Trophoblast cell (in vitro differentiated cells and primary cell): Measurements from ENCODE around the gene CHURC1.
A peak's percentile ranks its signal among the peaks of the same experiment; 100 is the strongest.

Experiments
- DNase-seq, 2 donors: peaks; one replicate each; pipeline ENCODE4 v3.0.0-alpha.2; 2016
- H2AFZ ChIP-seq: 2 replicates; pipeline ENCODE4 v1.6.1; 2013; ENCODE audit warnings: low read length, moderate library complexity, mild to moderate bottlenecking; ENCODE audit not compliant: insufficient read depth, poor library complexity
- H2AK5ac ChIP-seq: 2 replicates; pipeline ENCODE4 v1.6.1; 2013; ENCODE audit warnings: mild to moderate bottlenecking, low read length
- H2BK120ac ChIP-seq: 2 replicates; pipeline ENCODE4 v1.6.1; 2013; ENCODE audit warnings: low read length, mild to moderate bottlenecking, moderate library complexity; ENCODE audit not compliant: insufficient read depth, poor library complexity
- H2BK12ac ChIP-seq: 2 replicates; pipeline ENCODE4 v1.6.1; 2013; ENCODE audit warnings: mild to moderate bottlenecking, low read length, moderate library complexity
- H2BK5ac ChIP-seq: 2 replicates; pipeline ENCODE4 v1.6.1; 2013; ENCODE audit warnings: low read length, low read depth, moderate library complexity, mild to moderate bottlenecking; ENCODE audit not compliant: poor library complexity
- H3K14ac ChIP-seq: 2 replicates; pipeline ENCODE4 v1.6.1; 2013; ENCODE audit warnings: mild to moderate bottlenecking, low read length
- H3K18ac ChIP-seq: 2 replicates; pipeline ENCODE4 v1.6.1; 2013; ENCODE audit warnings: mild to moderate bottlenecking, low read length
- H3K23ac ChIP-seq: 2 replicates; pipeline ENCODE4 v1.6.1; 2013; ENCODE audit warnings: low read length
- H3K27ac ChIP-seq: 2 replicates; pipeline ENCODE4 v1.5.1; 2013; ENCODE audit warnings: low read depth, mild to moderate bottlenecking, inconsistent platforms, low read length, moderate library complexity
- H3K27me3 ChIP-seq: 2 replicates; pipeline ENCODE4 v1.6.1; 2013; ENCODE audit warnings: inconsistent platforms, mild to moderate bottlenecking, low read length, moderate library complexity; ENCODE audit not compliant: insufficient read depth
- H3K36me3 ChIP-seq, 2 experiments: 1 replicate in 1 of 2; 2 replicates in 1 of 2; pipeline ENCODE4 v1.6.1; 2013; ENCODE audit warnings: low read length in 2 of 2, mild to moderate bottlenecking in 2 of 2, moderate library complexity in 1 of 2; ENCODE audit not compliant: insufficient read depth in 2 of 2, control insufficient read depth in 1 of 2
- H3K4ac ChIP-seq: 2 replicates; pipeline ENCODE4 v1.6.1; 2013; ENCODE audit warnings: low read depth, mild to moderate bottlenecking, low read length, moderate library complexity
- H3K4me1 ChIP-seq, 2 experiments: 1 replicate in 1 of 2; 2 replicates in 1 of 2; pipeline ENCODE4 v1.6.1; 2013; ENCODE audit warnings: low read length in 2 of 2, mild to moderate bottlenecking in 2 of 2, moderate library complexity in 1 of 2; ENCODE audit not compliant: insufficient read depth in 2 of 2, control insufficient read depth in 1 of 2
- H3K4me2 ChIP-seq: 2 replicates; pipeline ENCODE4 v1.6.1; 2013; ENCODE audit warnings: inconsistent platforms, mild to moderate bottlenecking, low read length, moderate library complexity
- H3K4me3 ChIP-seq: 2 replicates; pipeline ENCODE4 v1.5.1; 2013; ENCODE audit warnings: mild to moderate bottlenecking, low read depth, low read length, inconsistent platforms
- H3K79me1 ChIP-seq: one replicate; pipeline ENCODE4 v1.6.1; 2013; ENCODE audit warnings: low read length
- H3K79me2 ChIP-seq: 2 replicates; pipeline ENCODE4 v1.6.1; 2013; ENCODE audit warnings: low read length, mild to moderate bottlenecking; ENCODE audit not compliant: control insufficient read depth, insufficient read depth, poor library complexity
- H3K9ac ChIP-seq: 2 replicates; pipeline ENCODE4 v1.6.1; 2013; ENCODE audit warnings: mild to moderate bottlenecking, low read length
- H3K9me3 ChIP-seq: 2 replicates; pipeline ENCODE4 v1.6.1; 2013; ENCODE audit warnings: low read depth, mild to moderate bottlenecking, control low read depth, inconsistent platforms, low read length; ENCODE audit not compliant: insufficient read depth
- H4K12ac ChIP-seq: 2 replicates; pipeline ENCODE4 v1.6.1; 2013; ENCODE audit warnings: low read depth, mild to moderate bottlenecking, low read length, moderate library complexity
- H4K8ac ChIP-seq: 2 replicates; pipeline ENCODE4 v1.6.1; 2013; ENCODE audit warnings: low read depth, mild to moderate bottlenecking, low read length, moderate library complexity
- H4K91ac ChIP-seq: one replicate; pipeline ENCODE4 v1.6.1; 2013; ENCODE audit warnings: low read depth, mild to moderate bottlenecking, low read length, moderate library complexity
- WGBS: extraction: QIAGEN DNeasy Blood & Tissue Kit; methylation state at CpG from one replicate; pipeline ENCODE4 v1.1.7; 2013; ENCODE audit warnings: missing lambda C conversion rate; ENCODE audit not compliant: insufficient read length, insufficient coverage; ENCODE audit errors: extremely low coverage; 5-methylcytosine and 5-hydroxymethylcytosine counted together

The CHURC1 gene

GRCh38 chr14:64971943-64972791 lies 57.9 kb downstream of the CHURC1 start, which contains the start of gene RAB15:
Gene RAB15 (minus strand): TSS chr14:64972336. CDS start chr14:64972076, 260 bp downstream.
- DNase-seq = peak; percentile 49 to 66
- peak within 1 kb of the TSS; percentile 38 for H2BK5ac ChIP-seq
- H2BK120ac ChIP-seq = peak within 1 kb of the TSS; percentile 90
- H3K23ac ChIP-seq = no peak within 1 kb of the TSS
- peak within 1 kb of the TSS; percentile 96 for H2AFZ ChIP-seq
- H3K79me1 ChIP-seq = peaks cover 10% of the 10 kb centered on the region
- H3K4me2 ChIP-seq = peak within 1 kb of the TSS; percentile 85
- H3K4ac ChIP-seq = peak within 1 kb of the TSS; percentile 64
- peak within 1 kb of the TSS; percentile 83 for H4K91ac ChIP-seq
- H4K8ac ChIP-seq = peak within 1 kb of the TSS; percentile 97
- peak within 1 kb of the TSS; percentile 53 for H2AK5ac ChIP-seq
- H3K18ac ChIP-seq = peak within 1 kb of the TSS; percentile 92
- H2BK12ac ChIP-seq = peak within 1 kb of the TSS; percentile 82
- WGBS = no CpG with 5 or more reads among the region's 96 CpGs
- peak within 1 kb of the TSS; percentile 77 for H4K12ac ChIP-seq
- H3K14ac ChIP-seq = peak within 1 kb of the TSS; percentile 89
- peaks cover 3% of the 10 kb centered on the region for H3K79me2 ChIP-seq
- H3K27ac ChIP-seq = no peak within 1 kb of the TSS
- no peaks in the 10 kb centered on the region for H3K36me3 ChIP-seq
- H3K9ac ChIP-seq = peak within 1 kb of the TSS; percentile 54
- H3K27me3 ChIP-seq = no peaks in the 10 kb centered on the region
- H3K9me3 ChIP-seq = no peaks in the 10 kb centered on the region
- peaks cover 16 to 19% of the 10 kb centered on the region in 2 experiments for H3K4me1 ChIP-seq
- H3K4me3 ChIP-seq = peak within 1 kb of the TSS; percentile 87

- Histone ChIP-seq H2AK5ac (no peak overlapping the region), H3K9ac (no peak overlapping the region), H2BK12ac (no peak overlapping the region), H3K36me3 (no peaks in the 10 kb centered on the region), H4K91ac (no peak overlapping the region), H2BK5ac (no peak overlapping the region), H3K4ac (no peak overlapping the region), H3K9me3 (no peaks in the 10 kb centered on the region), H3K79me1 (peaks cover 10% of the 10 kb centered on the region), H3K27me3 (no peaks in the 10 kb centered on the region), H3K23ac (no peak overlapping the region), H2BK120ac (no peak overlapping the region), H3K4me1 (peaks cover 11 to 16% of the 10 kb centered on the region in 2 experiments), H3K14ac (no peak overlapping the region), H3K79me2 (peaks cover 3% of the 10 kb centered on the region), H3K4me2 (peak overlapping the region; percentile 85), H4K8ac (no peak overlapping the region), H3K18ac (no peak overlapping the region), H4K12ac (no peak overlapping the region), H3K4me3 (no peak overlapping the region), H3K27ac (no peak overlapping the region), H2AFZ (no peak overlapping the region)
- WGBS = no CpG with 5 or more reads among the region's 8 CpGs
- DNase-seq = no peak
Measured at GRCh38 chr14:64973026-64973442, 58.8 kb downstream of the CHURC1 start.

GRCh38 chr14:64973826-64974225 lies 59.6 kb downstream of the CHURC1 start:
- Histone ChIP-seq H3K36me3 (no peaks in the 10 kb centered on the region), H2AK5ac (no peak overlapping the region), H3K27ac (no peak overlapping the region), H3K4me3 (no peak overlapping the region), H2BK120ac (no peak overlapping the region), H3K9ac (no peak overlapping the region), H4K12ac (no peak overlapping the region), H3K79me2 (peaks cover 3% of the 10 kb centered on the region), H3K18ac (no peak overlapping the region), H4K91ac (no peak overlapping the region), H3K79me1 (peaks cover 10% of the 10 kb centered on the region), H3K4me1 (peaks cover 11 to 14% of the 10 kb centered on the region in 2 experiments), H3K4me2 (no peak overlapping the region), H4K8ac (no peak overlapping the region), H2BK12ac (no peak overlapping the region), H2AFZ (no peak overlapping the region), H2BK5ac (no peak overlapping the region), H3K4ac (no peak overlapping the region), H3K14ac (no peak overlapping the region), H3K23ac (no peak overlapping the region), H3K27me3 (no peaks in the 10 kb centered on the region), H3K9me3 (no peaks in the 10 kb centered on the region)
- WGBS = no CpG with 5 or more reads among the region's 9 CpGs
- no peak for DNase-seq

DNA sequence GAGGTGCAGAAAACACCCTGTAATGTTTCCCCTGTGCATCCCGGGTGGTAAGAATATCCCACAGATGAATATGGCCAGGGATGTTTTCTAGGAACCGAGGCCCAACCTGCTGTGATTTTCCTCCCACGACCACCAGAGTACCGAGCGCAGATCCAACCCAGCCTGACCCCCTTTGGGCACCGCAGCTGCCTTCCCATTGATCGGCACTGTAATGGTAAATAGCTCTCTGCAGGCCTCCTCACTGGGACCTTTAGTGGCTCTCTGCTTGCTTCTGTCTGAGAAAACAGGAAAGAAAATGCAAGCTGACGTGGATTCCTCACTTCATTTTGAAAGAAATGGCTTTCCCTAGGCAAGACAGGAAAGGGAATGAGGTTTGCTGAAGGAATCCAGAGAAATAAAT lies 60.3 kb downstream of the CHURC1 start:
- Histone ChIP-seq H2BK5ac (no peak overlapping the region), H3K4me1 (peaks cover 12 to 14% of the 10 kb centered on the region in 2 experiments), H2AFZ (no peak overlapping the region), H3K18ac (no peak overlapping the region), H4K8ac (no peak overlapping the region), H2AK5ac (no peak overlapping the region), H3K4ac (no peak overlapping the region), H3K36me3 (no peaks in the 10 kb centered on the region), H3K14ac (no peak overlapping the region), H4K91ac (no peak overlapping the region), H4K12ac (no peak overlapping the region), H2BK12ac (no peak overlapping the region), H3K23ac (no peak overlapping the region), H3K79me1 (peaks cover 10% of the 10 kb centered on the region), H3K9me3 (no peaks in the 10 kb centered on the region), H3K4me3 (no peak overlapping the region), H3K4me2 (no peak overlapping the region), H3K27me3 (no peaks in the 10 kb centered on the region), H2BK120ac (no peak overlapping the region), H3K79me2 (peaks cover 3% of the 10 kb centered on the region), H3K27ac (no peak overlapping the region), H3K9ac (no peak overlapping the region)
- DNase-seq = no peak
- WGBS = no CpG with 5 or more reads among the region's 8 CpGs
